NT2/D1 (cell line): ENCODE results near the gene DDX47.

ENCODE experiments used
- DNase-seq: peaks from one replicate; pipeline ENCODE4 v3.0.0-alpha.2; 2011; ENCODE audit warnings: low read depth, low spot score
- H3K27me3 ChIP-seq: 2 replicates; pipeline ENCODE4 v1.6.0; 2011; ENCODE audit warnings: mild to moderate bottlenecking; ENCODE audit not compliant: insufficient read length, insufficient read depth
- H3K36me3 ChIP-seq: 2 replicates; pipeline ENCODE4 v1.6.1; 2011; ENCODE audit warnings: mild to moderate bottlenecking, low read length, mixed read lengths; ENCODE audit not compliant: insufficient read depth, insufficient read length
- H3K4me1 ChIP-seq: 2 replicates; pipeline ENCODE4 v1.5.1; 2011; ENCODE audit not compliant: insufficient read depth, insufficient read length
- H3K4me3 ChIP-seq: 2 replicates; pipeline ENCODE4 v1.5.1; 2011; ENCODE audit warnings: low read depth; ENCODE audit not compliant: insufficient read length
- H3K9ac ChIP-seq: 2 replicates; pipeline ENCODE4 v1.6.0; 2011; ENCODE audit warnings: low read depth; ENCODE audit not compliant: insufficient read length
- H3K9me3 ChIP-seq: 2 replicates; pipeline ENCODE4 v1.5.1; 2011; ENCODE audit warnings: mild to moderate bottlenecking, low read length; ENCODE audit not compliant: insufficient read depth
- SUZ12 ChIP-seq: IDR thresholded peaks from 2 replicates; pipeline ENCODE4 v1.6.1; 2011; ENCODE audit not compliant: insufficient read length, insufficient read depth; ENCODE audit errors: extremely low read depth
- YY1 ChIP-seq: IDR thresholded peaks from 2 replicates; pipeline ENCODE4 v1.6.1; 2011; ENCODE audit not compliant: insufficient read length, insufficient read depth
- ZNF274 ChIP-seq: IDR thresholded peaks from 2 replicates; pipeline ENCODE4 v1.6.1; 2011; ENCODE audit warnings: mild to moderate bottlenecking, low read depth, low read length

Gene DDX47

GRCh38 chr12:12877153-12877768 is 64.1 kb downstream of the DDX47 start:
- Histone ChIP-seq H3K9me3 (no peaks in the 10 kb centered on the region), H3K27me3 (no peaks in the 10 kb centered on the region), H3K4me3 (no peak overlapping the region), H3K36me3 (no peaks in the 10 kb centered on the region), H3K9ac (no peak overlapping the region), H3K4me1 (peaks cover 14% of the 10 kb centered on the region)
- TF ChIP-seq SUZ12 = no peak
- TF ChIP-seq YY1 = no peak
- DNase-seq = no peak

GRCh38 chr12:12877781-12878455 is 64.8 kb downstream of the DDX47 start:
- no peaks in the 10 kb centered on the region for H3K36me3 ChIP-seq
- no peak for DNase-seq
- TF ChIP-seq YY1 = no peak
- TF ChIP-seq ZNF274 = no peak
- no peak for TF ChIP-seq SUZ12
- H3K9ac ChIP-seq = no peak overlapping the region
- H3K9me3 ChIP-seq = no peaks in the 10 kb centered on the region
- no peak overlapping the region for H3K4me3 ChIP-seq
- H3K4me1 ChIP-seq = peaks cover 7% of the 10 kb centered on the region
- H3K27me3 ChIP-seq = no peaks in the 10 kb centered on the region
